Activated CD4-positive, alpha-beta T cell treated with anti-CD3 and anti-CD28 coated beads for 24 hours (primary cell): Measurements from ENCODE around the gene IER3.

ENCODE experiments used
- DNase-seq, 2 donors: peaks; one replicate each; pipeline ENCODE4 v3.0.0-alpha.2; 2020; ENCODE audit warnings: low read depth in 2 of 2

The IER3 gene, protein sequence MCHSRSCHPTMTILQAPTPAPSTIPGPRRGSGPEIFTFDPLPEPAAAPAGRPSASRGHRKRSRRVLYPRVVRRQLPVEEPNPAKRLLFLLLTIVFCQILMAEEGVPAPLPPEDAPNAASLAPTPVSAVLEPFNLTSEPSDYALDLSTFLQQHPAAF

DNA sequence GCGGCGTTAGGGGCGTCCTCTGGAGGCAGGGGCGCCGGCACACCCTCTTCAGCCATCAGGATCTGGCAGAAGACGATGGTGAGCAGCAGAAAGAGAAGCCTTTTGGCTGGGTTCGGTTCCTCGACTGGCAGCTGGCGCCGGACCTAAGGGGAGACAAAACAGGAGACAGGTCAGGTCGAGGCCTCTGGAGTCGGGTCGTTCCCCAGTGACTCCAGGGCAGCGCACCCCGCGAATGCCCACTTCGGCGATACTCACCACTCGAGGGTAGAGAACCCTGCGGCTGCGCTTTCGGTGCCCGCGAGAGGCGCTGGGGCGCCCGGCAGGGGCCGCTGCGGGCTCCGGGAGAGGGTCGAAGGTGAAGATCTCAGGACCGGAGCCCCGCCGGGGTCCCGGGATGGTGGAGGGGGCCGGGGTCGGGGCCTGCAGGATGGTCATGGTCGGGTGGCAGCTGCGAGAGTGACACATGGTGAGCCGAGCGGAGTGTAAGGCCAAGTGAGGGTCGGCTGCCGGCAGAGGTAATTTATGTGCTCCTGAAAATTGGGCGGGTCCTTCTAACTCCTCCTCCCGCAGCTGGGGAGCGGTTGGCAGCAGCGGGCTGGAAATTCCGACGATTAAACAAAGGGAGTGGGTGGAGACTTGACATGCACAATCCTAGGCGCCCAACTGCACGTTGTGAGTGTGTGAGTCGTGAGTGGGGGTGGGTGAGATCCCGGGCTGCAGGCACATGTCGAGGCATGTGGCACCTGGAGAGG is at the start of gene IER3:
Gene IER3 (minus strand): TSS at position 494 of the 752 bp plus-strand sequence. CDS start 29 bp downstream, at position 465.
- DNase-seq: peak; percentile 82 to 88

DNA sequence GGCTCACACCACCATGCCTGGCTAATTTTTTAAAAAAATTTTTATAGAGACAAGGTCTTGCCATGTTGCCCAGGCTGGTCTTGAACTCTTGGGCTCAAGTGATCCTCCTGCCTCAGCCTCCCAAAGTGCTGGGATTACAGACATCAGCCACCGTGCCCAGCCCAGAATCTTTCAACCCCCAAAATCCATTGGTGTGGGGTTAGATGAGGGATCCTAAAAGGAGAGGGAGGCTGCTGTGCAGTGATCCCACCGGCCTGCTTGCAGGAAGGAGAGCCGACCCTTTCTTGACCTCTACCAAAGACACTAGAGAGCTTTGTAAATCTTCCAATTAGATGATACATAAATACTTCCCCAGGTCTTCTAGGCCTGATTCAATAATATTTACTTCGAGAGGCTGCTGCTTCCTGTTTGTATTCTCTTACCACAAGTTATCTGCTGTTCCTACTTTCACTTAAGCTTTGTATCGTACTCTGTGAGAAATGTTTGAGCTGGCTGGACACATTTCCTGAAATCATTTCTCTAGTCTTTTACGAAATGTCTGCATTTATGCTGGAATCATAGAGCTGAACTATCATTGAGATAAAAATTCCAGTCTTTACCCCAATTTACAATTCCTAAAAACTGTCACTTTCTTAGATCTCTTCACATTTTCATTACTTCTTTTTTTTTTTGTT is 49.3 kb upstream of the IER3 start:
- DNase-seq: no peak

DNA sequence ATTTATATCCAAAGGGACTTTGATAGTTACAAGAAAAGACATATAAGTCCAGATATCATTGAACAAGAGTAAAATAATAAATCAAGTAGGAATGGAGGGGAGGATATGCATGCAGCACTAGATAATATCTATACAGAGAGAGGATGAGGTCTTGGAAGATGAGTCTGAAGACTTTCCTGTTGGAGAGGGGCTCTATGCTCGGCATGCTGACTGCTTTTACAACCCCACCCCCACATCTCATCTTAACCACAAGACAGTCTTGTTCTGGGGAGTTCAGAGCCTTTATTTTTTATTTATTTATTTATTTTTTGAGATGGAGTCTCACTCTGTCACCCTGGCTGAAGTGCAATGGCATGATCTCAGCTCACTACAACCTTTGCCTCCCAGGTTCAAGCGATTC is 48.4 kb upstream of the IER3 start:
- no peak for DNase-seq

DNA sequence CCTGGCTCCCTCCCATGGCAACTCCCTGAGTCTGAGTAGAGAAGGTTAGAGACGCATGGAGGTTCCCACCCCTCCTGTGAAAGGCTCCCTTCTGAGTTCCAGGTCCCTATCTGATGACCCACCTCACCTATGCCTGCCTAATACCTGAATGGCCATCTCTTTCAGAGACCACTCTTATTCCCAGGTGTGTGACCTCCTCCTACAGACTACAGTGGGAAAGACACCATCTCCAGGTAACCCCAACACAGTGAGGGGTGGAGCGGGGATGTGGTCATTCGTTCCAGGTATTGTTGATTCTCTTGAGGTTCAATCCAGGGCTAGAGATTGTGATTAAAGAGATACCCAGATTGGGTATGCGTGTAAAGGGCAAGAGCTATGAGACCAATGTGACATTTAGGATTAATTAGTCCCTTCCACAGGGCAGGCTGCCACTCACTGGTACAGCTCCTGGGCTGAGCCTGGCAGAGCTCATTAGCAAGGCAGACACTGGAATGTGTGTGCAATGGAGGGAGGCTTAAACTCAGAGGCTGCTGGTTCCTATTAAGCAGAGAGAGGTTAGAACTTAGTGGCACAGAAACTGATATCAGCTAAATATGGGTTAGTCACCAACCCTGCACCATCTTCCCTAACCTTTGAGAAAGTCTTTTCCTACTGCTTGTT is 46.5 kb upstream of the IER3 start:
- no peak for DNase-seq

DNA sequence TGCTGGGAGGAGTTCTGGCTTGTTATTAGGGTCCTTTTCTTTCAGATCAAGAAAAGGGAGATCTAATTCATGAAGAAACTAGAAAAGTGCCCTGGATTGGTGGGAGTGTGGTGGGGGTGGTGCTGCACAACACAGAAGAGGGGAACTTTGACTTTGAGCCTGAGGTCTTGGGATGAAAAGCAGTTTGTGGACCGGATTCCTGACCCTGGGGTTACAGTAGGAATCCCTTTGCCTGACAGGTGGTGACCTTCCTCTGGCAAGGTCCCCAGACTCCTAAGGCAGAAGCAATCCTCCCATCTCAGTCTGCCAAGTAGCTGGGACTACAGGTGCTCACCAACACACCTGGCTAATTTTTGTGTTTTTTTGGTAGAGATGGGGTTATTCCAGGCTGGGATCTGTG is 45.3 kb upstream of the IER3 start:
- no peak for DNase-seq

DNA sequence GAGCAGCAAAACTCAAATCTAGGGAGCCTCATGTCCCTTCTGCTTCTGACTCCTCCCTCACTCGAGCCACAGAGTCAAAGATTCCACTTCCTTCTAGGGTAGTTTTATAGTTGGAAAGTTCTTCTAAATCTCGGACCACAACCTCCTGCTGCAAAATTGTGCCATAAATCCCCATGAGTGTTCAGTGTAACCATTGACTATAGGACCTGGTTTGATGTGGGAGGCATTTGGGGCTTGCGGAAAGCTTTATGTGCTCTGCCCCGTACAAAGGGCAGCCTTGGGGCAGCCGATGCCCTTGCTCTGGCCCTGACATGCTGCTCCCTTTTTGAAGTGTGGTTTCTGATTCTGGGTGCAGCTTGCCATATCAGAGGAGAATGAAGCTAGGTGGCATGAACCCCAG is 43.6 kb upstream of the IER3 start:
- DNase-seq: no peak

DNA sequence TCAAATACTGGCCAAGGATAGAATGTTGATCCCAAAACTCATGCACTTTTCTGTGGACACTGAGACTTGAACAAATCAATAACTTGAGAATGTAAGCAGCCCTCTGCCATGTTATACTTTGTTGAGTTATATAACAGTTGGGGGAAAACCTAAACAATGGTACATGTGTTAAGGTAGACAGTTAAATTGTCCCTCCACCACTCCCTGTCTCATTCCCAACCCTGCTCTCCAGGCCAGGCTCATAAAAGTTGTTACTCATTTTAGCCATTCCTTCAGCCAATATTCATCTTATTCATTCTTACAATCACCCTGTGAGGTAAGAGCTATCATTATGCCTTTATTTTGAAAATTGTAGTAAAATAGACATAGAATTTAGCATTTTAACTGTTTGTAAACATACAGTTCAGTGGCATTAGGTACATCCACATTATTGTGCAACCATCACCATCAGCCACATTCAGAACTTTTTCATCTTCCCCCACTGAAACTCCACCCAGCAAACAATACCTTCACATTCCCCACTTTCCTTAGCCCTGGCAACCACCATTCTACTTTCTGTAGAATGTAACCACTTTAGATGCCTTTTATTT is 38.2 kb upstream of the IER3 start:
- no peak for DNase-seq

DNA sequence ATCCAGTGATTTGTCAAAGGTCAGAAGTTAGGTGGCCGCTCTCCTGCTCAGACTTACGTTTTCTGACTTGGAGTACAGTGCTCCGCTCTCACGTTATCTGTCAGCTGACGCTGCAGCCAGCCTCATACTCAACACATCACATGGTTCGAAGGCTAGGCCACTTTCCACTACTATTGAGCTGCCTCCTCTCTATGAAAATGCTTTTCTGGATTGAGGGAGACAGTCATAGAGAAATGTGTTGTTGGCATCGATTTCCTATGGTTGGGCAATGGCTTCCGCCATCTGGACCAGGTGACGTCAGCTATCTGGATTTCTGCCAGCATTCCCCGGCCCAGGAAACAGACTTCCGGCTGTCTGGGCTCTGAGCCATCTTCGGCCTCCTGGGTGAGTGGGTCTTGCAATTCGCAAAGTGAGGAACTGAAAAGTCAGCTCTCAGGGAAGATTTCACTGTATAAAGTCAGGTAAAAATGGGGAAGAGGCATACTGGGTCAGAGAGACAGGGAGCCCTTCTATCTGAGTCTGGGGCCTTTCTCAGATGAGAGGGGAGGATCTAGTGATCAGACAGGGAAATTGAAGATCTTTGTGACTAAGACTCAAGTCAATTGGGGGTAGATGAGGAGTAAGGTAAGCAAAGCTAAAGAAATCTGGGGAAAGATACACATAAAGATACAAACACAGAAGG is 37.5 kb upstream of the IER3 start:
- DNase-seq: peak in 1 of 2 donors; percentile 29

DNA sequence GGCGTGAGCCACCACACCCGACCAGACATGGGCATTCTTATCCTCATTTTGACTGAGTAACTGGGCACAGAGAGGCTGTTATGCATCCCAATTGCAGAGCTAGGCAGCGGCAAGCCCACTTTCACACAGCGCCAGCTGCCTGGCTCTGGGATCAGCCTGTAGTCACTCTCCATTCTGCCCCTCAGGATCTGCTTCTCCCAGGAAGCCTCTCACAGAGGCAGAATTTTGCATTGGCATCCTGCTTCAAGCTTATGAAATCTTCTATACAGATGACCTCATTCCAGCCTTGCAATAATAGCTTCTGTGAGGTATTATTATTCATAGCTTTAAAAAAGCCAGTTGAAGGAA is 37.0 kb upstream of the IER3 start:
- no peak for DNase-seq

DNA sequence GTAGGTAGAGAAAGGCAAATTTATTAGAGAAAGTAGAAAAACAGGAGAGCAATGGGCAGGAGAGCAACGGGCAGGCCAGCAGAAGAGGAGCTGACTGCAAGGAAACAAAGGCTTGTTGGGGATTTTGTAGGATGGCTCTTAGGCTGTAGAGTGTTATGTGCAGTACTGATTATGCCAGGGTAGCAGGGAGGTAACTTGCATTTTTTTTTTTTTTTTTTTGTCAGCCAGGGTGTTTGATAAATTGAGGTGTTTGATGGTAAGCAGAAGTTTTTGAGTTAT is 36.2 kb upstream of the IER3 start:
- DNase-seq: no peak

DNA sequence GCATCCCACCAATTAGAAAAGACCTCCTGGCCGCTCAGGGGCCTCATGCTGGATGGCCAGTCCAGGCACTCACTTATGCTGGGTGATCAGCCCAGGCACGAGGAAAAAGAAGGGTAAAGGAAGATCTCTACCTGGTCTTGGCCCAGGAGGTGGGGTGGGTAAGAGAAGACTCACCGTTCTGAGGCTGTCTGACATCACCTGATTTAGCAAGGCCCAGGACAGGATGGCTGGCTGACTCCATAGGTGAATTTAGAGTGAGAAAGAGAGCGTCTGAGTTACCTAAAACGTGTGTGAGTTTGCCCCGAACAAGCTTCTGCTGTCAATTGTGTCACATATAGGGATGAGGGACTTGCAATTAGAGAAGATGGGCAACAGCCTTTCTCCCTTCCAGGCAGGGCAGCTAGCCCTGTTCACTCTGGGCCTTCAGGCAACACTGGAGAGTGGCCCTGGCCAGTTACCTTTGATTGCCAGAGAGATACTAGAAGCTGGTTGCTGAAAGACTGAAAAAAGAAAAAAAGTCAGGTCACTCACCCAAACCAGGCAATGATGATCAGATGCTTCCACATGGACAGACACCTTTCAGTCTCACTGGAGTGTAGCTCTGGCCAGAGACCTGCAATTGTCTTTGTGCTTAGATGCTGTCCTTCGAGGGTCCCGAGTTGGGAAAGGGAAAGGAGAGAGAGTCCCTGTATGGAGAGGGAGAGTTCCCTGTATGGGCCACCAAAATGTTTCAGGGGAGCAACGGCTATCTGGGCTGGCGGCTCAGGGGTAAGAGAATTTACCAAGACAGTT is 35.7 kb upstream of the IER3 start:
- DNase-seq: no peak

DNA sequence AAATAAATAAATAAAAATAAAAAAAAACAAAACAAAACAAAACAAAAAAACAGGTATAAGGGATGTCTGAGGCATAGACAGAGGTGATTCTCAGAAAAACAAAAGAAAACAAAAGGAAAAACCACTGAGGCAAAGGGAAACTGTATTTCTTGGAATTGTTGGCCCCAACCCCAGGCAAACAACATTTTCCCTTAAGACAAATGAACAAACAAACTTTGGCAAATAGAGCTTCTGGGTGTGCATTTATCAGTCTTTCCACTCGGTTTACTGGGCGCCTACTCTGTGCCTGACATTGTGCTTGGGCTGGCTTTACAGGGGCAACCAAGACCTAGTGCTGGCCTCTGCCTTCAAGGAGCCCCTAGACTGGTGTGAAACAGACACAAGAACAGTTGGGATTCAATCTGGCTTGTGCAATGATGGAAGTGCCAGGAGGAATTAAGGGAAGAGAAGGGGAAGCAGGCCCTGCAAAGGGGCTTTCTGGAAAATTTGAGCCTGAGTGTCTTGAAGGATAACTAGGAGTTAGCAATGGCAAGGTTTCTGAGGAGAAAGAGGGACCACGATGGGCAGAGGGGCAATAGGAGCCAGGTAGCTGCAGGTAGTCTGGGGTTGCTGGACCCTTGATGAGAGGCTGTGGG is 33.8 kb upstream of the IER3 start:
- DNase-seq: no peak

DNA sequence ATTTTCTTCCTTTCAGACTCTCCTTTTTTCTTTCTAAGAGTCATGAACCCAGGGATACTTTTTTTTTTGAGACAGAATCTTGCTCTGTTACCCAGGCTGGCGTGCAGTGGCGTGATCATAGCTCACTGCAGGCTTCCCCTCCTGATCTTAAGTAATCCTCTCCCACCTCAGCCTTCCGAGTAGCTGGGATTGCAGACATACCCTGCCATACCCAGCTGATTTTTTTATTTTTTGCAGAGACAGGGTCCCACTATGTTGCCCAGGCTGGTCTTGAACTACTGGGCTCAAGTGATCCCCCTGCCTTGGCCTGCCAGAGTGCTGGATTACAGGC is 32.8 kb upstream of the IER3 start:
- DNase-seq: no peak

DNA sequence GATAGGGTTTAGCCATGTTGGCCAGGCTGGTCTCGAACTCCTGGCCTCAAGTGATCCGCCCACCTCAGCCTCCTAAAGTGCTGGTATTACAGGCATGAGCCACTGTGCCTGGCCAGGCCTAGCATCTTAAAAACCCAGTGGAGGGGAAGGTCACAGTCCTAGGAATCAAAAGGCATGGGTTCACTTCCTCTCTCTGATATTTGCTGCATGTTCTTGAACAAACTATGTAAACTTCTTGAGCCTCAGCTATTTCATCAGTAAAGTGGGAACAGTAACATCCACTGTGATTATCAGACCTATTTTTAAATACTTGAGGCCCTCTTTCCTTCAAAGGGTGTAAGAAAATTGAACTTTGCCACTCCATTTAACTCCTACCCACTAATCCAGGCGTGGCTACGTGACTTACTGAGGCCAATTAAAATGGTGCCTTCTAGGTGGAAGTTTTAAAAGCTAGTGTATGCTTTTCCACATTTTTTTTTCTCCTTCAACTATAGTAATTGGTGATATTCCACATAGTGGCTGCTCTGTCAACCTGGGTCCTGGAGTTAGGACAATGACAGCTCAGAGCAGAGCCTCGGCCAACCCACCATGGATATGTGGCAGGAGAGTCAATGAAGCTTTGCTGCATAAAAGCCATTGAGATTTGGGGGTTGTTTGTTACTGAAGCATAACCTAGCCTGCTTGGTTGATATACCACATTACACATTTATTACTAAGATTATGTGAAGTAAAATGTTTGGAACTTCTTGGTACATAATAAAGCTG is 32.2 kb upstream of the IER3 start:
- DNase-seq: no peak

DNA sequence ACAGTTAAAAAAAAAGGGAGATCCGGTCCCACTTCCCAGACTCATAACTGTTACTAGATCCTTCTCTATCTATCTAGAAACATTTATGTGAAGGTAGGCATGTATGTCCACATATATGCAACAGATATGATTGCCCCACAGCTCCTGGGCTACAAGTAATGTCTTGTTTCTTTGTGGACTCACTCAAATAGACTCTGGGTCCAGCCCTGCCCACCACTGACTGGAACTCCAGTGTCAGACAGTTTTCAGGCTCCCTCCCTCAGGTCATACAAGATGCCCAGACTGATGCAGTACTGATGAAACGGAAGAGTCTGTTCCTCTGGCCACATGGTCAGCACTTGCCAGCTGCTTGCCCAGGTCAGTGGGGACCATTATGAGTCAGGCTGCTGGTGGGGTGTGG is 30.8 kb upstream of the IER3 start:
- DNase-seq: no peak

DNA sequence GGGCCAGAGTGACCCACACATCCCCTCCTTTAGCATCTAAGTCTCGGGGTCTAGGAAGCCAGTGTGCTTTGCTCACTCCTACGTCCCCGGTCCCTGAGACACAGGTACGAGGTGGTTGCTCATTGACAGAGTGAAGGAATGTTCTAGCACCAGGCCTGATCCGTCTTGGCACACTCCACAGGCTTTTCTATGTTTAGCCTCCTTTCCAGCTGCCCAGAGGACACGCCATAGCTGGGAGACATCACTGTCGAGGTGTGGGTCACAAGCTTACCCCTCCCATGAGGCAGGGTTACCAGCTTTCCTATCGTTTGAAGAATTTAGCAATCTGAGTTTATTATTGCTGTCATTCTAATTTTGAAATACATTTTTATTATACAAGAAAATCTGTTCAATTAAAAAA is 30.4 kb upstream of the IER3 start:
- no peak for DNase-seq

DNA sequence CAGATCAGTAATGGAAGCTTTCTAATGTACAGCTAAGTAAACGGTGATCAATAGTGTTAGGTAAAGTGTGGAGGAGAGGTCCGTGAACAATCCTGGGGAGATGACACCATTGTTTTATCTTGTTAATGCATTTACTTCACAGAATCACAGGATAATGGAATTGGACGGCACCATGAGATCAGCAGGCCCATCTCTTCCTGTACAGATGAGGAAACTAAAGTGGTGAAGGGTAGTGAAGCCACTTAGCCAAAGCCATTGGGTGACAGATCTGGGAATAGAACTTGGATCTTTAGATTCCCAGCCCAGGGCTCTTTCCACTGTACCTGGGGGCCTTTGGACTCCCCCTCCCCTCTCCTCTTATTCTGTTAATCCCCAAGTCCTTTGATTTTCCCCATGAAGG is 26.2 kb upstream of the IER3 start:
- no peak for DNase-seq

DNA sequence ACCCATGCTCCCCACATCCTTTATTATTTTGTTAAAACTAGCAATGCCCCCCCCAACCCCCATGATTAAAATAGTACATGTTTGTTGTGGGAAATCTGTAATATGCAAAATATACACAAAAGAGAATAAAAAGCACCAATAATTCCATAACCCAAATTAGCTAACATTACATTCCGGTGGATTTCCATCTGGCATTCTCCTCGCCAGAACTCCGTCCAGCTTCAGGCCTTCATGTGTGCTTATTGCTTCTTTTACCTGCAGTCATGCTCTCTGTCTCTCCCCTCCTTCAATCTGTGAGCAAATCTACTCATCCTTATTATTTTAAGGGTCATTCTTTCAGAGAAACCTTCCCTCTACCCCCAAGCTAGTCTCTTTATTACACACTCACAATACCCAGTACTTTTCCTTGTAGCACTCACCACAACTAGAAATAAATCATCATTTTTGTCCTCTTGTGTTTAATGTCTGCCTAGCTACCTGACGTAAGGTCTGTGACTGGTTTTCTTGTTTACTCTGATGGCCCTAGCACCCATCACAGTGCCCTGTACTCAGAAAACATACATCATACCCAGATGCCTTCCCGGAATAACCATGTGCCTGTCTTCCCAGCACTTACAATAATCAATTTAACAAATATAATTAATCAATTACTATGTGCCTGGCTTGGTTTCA is 25.6 kb upstream of the IER3 start:
- DNase-seq: no peak

DNA sequence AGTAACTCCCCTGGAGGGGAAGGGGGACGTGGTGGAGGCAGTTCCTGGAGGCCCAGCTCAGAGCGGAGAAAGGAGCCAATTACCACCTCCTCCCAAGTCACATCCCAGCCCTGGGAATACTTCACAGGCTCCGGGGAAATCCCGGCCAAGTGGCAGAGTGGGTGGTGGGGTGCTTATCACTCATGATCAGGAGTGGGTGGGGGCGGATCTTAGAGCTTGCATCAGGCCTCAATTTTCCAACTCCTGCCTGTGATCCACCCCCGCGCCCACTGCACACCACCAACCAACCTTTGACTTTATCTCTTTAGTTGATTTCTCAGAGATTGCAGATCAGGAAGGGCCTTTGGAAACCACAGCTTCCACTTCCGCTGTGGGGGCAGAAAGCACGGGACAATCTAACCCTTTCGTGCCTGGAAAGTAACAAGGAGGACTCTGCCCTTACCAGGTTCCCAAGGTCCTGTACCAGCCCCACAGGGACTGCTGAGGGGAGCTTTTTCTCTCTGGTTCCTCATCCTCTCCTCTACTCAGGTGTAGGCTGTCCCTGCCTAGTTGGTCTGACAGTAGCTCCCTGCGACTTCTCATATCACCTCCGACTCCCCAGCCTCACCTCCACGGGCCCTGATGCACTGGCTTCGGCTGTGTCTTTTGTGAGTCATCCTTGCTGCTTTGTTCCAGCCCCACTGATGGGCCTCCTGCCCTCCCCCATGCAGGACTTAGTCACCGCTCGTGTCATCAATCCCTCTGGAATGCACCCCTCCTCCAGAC is 24.9 kb upstream of the IER3 start:
- peak; percentile 66 to 82 for DNase-seq
